Retina (tissue), 1 donor: ENCODE data around the gene GLT1D1.

Experiments
- DNase-seq: peaks from one replicate; pipeline ENCODE4 v3.0.0-alpha.2; 2016

Gene GLT1D1

DNA sequence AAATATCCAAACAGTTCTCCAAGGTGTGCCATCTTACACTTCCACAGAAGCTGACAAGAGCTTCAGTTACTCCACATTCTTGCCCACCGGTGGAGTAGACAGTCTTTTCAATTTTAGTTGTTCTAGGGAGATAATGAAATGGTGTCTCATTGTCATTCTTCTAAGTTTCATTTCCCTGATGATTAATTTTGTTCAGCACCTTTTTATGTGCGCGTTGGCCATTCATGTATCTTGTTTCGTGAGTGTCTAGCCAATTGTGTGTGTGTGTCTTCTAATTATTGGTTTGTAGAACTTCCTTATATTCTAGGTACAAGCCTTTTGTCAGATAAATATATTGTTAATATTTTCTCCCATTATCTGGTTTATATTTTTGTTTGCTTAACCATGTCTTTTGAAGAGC is 63.1 kb downstream of the GLT1D1 start:
- no peak for DNase-seq

GRCh38 chr12:128918481-128919260 is 65.4 kb downstream of the GLT1D1 start:
- no peak for DNase-seq

GRCh38 chr12:128920468-128920867 is 67.2 kb downstream of the GLT1D1 start:
- no peak for DNase-seq

GRCh38 chr12:128928361-128928760 is 75.1 kb downstream of the GLT1D1 start:
- DNase-seq, result no peak

- no peak for DNase-seq
Measured at GRCh38 chr12:128929057-128929456, 75.8 kb downstream of the GLT1D1 start.

GRCh38 chr12:128930606-128931005 is 77.3 kb downstream of the GLT1D1 start:
- DNase-seq, result peak; percentile 72

- DNase-seq, result peak; percentile 51
Measured at GRCh38 chr12:128932521-128932920, 79.2 kb downstream of the GLT1D1 start.

GRCh38 chr12:128933039-128933438 is 79.8 kb downstream of the GLT1D1 start:
- DNase-seq, result no peak

GRCh38 chr12:128933926-128934325 is 80.6 kb downstream of the GLT1D1 start:
- DNase-seq, result no peak

DNA sequence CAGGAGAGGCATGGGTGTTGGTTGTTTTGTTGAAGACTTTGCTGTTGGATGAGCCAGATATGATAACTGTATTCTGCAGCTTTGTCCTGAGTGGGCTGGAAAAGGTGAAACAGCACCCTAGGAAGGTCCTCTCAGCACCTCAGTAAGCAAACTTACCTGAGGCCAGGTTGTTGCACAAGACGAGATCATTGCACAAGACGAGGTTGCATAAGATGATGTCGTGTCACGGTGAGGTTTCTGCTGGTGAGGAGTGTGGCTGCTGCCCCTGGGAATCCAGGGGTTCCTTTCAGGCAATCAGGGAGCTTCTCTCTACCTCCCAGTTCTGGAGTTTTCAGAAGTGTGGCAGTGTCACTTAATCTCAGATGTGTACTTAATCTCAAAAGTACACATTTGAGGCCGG is 85.6 kb downstream of the GLT1D1 start:
- no peak for DNase-seq

GRCh38 chr12:128940090-128940888 is 87.0 kb downstream of the GLT1D1 start:
- no peak for DNase-seq

DNA sequence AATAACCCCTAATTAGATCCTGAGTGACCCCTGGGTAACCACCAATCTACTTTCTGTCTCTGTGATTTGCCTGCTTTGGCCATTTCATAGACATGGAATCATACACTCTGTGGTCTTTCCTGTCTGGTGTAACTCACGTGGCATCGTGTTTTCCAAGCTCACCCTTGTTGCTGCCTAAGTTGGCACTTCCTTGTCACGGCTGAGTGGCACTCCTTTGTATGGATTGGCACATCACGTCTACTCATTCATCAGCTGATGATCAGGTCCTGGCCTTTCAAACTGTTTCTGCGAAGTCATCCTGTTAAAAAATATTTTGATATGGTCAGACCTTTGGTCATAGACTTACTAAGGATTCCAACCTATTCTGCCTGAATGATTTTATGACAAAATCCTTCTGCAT is 87.7 kb downstream of the GLT1D1 start:
- DNase-seq, result no peak

- DNase-seq, result no peak
Measured at GRCh38 chr12:128942960-128943477, 89.7 kb downstream of the GLT1D1 start.

- DNase-seq, result no peak
Measured at GRCh38 chr12:128944956-128945355, 91.7 kb downstream of the GLT1D1 start.

GRCh38 chr12:128947209-128947608 is 93.9 kb downstream of the GLT1D1 start:
- DNase-seq, result no peak

- DNase-seq, result peak; percentile 75
Measured at GRCh38 chr12:128949086-128949485, 95.8 kb downstream of the GLT1D1 start.

DNA sequence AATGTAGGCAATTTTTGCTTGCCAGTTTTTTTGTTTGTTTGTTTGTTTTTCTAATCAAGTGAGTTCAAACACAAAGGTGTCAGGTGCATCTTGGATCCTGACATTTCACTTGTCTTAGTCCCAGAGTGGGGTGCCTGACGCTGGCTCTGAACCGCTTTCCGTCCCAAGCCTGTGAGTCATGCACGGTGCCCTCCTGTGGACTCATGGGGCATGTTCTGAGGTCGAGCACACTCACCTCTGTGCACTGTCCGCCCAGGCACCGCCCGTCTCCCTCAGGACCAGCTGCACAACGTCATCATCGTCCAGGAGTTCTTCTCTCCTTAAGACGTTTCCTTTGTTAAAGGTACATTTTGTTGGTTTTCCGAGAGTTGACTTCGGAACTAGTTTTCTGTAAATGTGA is 98.2 kb downstream of the GLT1D1 start:
- no peak for DNase-seq

GRCh38 chr12:128956755-128957154 is 103.5 kb downstream of the GLT1D1 start:
- no peak for DNase-seq

DNA sequence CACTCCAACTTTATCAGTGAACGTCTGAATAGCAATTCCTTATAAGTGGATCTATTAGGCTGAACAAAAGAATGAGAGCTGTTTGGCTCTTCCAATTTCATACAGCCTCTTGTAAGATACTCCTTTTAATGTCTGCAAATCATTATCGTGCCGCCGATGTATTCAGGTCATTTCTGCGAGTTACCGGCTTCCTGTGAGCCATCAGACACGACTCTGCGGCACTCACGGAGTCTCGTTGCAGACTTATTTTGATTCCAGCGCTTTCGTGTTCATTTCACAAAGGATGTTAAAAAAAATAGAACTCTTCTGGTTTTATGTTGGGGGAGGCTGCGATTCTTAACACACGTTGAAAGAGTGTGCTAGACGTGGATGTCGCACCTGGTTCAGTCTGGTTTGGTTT is 106.6 kb downstream of the GLT1D1 start:
- no peak for DNase-seq

DNA sequence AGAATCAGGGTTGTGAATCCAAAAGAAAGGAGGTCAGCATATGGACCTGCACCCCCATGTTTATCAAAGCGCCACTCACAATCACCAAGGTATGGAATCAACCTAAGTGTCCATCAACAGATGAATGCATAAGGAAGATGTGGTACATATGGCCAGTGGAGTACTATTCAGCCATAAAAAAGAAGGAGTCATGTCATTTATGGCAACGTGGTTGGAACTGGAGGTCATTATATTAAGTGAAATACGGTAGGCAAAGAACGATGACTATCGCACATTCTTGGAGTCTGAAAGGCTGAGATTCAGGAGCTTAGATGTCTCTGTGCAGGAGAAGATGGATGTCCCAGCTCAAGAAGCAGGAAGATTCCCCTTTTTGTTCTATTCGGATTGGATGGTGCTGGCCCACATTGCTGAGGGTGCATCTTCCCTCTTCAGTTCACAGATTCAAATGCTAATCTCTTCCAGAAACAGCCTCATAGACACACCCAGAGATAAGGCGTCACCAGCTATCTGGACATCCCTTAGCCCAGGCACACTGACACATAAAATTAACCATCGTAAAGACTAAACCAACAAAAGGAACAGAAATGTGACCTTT is 108.1 kb downstream of the GLT1D1 start:
- no peak for DNase-seq

DNA sequence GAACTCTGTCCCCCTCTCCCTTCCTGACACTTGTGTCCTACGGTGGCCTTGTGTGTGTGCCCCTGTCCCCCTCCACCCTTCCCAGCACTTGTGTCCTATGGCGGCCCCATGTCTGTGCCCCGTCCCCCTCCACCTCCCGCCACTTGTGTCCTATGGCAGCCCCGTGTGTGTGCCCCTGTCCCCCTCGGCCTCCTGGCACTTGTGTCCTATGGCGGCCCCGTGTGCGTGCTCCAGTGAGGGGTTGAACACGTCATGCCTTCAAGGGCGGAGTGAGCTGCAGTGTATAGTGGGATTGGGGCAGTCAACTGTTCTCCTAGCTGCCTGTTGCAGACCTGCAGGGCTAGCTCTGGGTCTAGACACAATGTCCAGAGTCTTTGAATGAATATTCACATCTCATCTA is 108.7 kb downstream of the GLT1D1 start:
- no peak for DNase-seq

GRCh38 chr12:128966203-128966810 is 113.0 kb downstream of the GLT1D1 start:
- no peak for DNase-seq

DNA sequence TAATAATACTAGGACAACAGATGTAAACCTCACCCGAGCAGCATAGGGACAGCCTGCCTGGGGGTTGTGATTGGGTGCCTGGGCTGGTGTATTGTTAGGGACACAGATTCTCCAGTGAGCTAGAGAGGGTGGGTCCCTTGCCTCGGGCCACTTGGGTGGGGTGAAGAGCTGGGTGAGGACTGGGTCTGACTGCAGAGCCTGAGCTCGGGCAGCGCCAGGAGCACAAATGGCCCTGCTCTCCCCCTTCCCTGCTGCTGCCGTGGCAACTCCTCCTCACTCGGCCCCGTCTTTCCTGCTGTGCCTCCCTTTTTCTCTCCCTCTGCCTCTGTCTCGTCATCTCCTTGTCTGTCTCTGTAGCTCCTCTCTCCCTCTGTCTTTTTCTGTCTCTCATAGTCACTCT is 115.4 kb downstream of the GLT1D1 start:
- peak; percentile 18 for DNase-seq
